Measurements from ENCODE around the gene DDX1. TPM values are rescaled to one million over a fixed set of nuclear protein-coding genes. Genes with fewer than 3 reads are reported as not detected.

Gene DDX1
- total and polyA plus RNA-seq, 7 donors = 116 to 166 (median 132) TPM

DNA sequence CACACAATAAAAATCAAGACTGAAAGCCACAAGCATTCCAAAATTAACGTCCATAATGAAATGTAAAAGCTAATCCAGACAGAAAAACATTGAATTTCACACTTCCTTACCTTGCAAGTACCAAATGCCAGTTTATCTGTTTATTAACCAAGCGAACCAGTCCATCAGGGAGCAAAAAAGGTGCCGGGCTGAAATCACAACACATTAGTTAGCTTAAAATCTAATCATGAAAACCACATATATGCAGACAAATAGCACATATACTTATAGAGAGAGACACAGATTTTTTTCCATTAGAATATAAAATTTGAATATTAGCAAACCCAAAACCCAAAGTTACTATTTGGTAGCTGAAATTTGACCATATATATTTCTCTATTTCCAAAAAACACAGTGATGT, 37.7 kb upstream of the DDX1 start:
- H3K36me3 ChIP-seq (ENCODE audit: insufficient read depth in 1 of 2, low read depth in 1 of 2) = peaks cover 8 to 73% of the 10 kb centered on the region in 2 donors
- WGBS, 3 donors = 88 to 91% (median 88%) methylated on average over 3 of the region's 3 CpGs
- peaks cover 14% of the 10 kb centered on the region for H3K4me1 ChIP-seq
- no peak for DNase-seq
- no peak overlapping the region for H3K27ac ChIP-seq
- ATAC-seq = no peak
- no peaks in the 10 kb centered on the region for H3K9me3 ChIP-seq
- intact Hi-C loops (cut with DNase I) = no loop called here
- H3K27me3 ChIP-seq (ENCODE audit: insufficient read depth in 3 of 3, low read length in 2 of 3) = no peaks in the 10 kb centered on the region
- no peak overlapping the region for H3K4me3 ChIP-seq
- TF ChIP-seq, protein P1, sequence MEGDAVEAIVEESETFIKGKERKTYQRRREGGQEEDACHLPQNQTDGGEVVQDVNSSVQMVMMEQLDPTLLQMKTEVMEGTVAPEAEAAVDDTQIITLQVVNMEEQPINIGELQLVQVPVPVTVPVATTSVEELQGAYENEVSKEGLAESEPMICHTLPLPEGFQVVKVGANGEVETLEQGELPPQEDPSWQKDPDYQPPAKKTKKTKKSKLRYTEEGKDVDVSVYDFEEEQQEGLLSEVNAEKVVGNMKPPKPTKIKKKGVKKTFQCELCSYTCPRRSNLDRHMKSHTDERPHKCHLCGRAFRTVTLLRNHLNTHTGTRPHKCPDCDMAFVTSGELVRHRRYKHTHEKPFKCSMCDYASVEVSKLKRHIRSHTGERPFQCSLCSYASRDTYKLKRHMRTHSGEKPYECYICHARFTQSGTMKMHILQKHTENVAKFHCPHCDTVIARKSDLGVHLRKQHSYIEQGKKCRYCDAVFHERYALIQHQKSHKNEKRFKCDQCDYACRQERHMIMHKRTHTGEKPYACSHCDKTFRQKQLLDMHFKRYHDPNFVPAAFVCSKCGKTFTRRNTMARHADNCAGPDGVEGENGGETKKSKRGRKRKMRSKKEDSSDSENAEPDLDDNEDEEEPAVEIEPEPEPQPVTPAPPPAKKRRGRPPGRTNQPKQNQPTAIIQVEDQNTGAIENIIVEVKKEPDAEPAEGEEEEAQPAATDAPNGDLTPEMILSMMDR (IDR thresholded peaks at IDR 0.05) = no peak

DNA sequence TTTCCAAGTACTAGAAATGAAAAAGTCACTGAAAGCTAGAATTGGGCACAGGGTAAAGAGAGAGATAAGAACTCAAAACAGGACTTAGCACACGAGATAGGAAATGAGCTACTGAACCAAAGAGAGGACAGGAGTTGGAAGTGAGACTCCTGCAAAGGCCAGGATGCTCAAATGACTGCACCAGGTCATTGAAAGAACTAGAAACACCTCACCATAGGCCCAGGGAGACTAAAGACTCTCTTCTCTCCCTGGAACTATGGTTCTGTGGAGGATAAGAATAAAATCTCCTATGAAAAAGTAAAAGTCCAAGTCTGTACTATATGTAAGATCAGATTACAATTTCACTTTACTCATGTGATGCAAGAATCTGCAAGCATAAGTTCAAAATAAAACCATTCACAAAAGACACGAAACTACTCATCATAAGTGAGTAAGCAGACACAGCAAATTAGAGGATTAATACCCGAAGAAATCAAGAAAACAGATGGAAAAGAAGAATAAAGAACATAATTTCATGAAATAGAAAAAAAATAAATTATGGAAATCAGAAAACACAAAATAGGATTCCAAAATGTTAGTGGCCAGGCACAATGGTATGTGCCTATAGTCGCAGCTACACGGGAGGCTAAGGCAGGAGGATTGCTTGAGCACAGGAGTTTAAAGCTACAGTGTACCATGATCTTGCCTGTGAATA, 37.0 kb upstream of the DDX1 start:
- 84 to 93% (median 85%) methylated on average over 5 of the region's 5 CpGs for WGBS, 3 donors
- Histone ChIP-seq H3K4me1 (peaks cover 20% of the 10 kb centered on the region), H3K9me3 (no peaks in the 10 kb centered on the region), H3K27ac (no peak overlapping the region), H3K27me3 (ENCODE audit: insufficient read depth in 3 of 3, low read length in 2 of 3) (no peaks in the 10 kb centered on the region), H3K4me3 (no peak overlapping the region), H3K36me3 (ENCODE audit: insufficient read depth in 1 of 2, low read depth in 1 of 2) (peaks cover 8 to 66% of the 10 kb centered on the region in 2 donors)
- DNase-seq (no peak), ATAC-seq (no peak)
- TF ChIP-seq, protein P1 (IDR thresholded peaks at IDR 0.05) = no peak
- intact Hi-C loops (cut with DNase I) = no loop called here

GRCh38 chr2:15555760-15556193, 35.9 kb upstream of the DDX1 start:
- WGBS, 3 donors = 89 to 95% (median 89%) methylated on average over 3 of the region's 3 CpGs
- Histone ChIP-seq H3K9me3 (no peaks in the 10 kb centered on the region), H3K4me1 (peaks cover 26% of the 10 kb centered on the region), H3K36me3 (ENCODE audit: insufficient read depth in 1 of 2, low read depth in 1 of 2) (peaks cover 8 to 55% of the 10 kb centered on the region in 2 donors), H3K27ac (no peak overlapping the region), H3K27me3 (ENCODE audit: insufficient read depth in 3 of 3, low read length in 2 of 3) (no peaks in the 10 kb centered on the region), H3K4me3 (no peak overlapping the region)
- DNase-seq (no peak), ATAC-seq (no peak)
- TF ChIP-seq, protein P1 (IDR thresholded peaks at IDR 0.05) = no peak
- intact Hi-C loops (cut with DNase I) = no loop called here

GRCh38 chr2:15556311-15556930, 35.2 kb upstream of the DDX1 start:
- ATAC-seq (no peak), DNase-seq (no peak)
- H3K36me3 ChIP-seq (ENCODE audit: insufficient read depth in 1 of 2, low read depth in 1 of 2) = peaks cover 8 to 49% of the 10 kb centered on the region in 2 donors
- H3K9me3 ChIP-seq = no peaks in the 10 kb centered on the region
- no peak overlapping the region for H3K4me3 ChIP-seq
- peaks cover 26% of the 10 kb centered on the region for H3K4me1 ChIP-seq
- no peak overlapping the region for H3K27ac ChIP-seq
- intact Hi-C loops (cut with DNase I) = no loop called here
- H3K27me3 ChIP-seq (ENCODE audit: insufficient read depth in 3 of 3, low read length in 2 of 3) = no peaks in the 10 kb centered on the region
- TF ChIP-seq, protein P1 (IDR thresholded peaks at IDR 0.05) = no peak
- 93 to 94% (median 93%) methylated on average over 4 of the region's 4 CpGs for WGBS, 3 donors

Data from psoas muscle (tissue), 8 donors.